SK-N-SH treated with all-trans-retinoic acid at 6 μM for 48 hours (cell line): ENCODE data around the gene RPAP3.

Source experiments
- ATAC-seq: fragments of 200-7000 bp; cut with Tn5 transposase; 3 replicates; pipeline ENCODE4 v1.9.1; 2020; ENCODE audit warnings: mild to moderate bottlenecking, moderate library complexity
- ARNTL ChIP-seq: fragments of 450-650 bp; formaldehyde crosslinking; IDR thresholded peaks from 2 replicates; pipeline ENCODE4 v1.5.0; 2020; ENCODE audit warnings: low read depth, mild to moderate bottlenecking, moderate library complexity, borderline replicate concordance
- BACH2 ChIP-seq: fragments of 250-450 bp; sonication (Bioruptor Pico); IDR thresholded peaks from 2 replicates; pipeline ENCODE4 v1.9.0; 2021; ENCODE audit warnings: mild to moderate bottlenecking, borderline replicate concordance
- CREB5 ChIP-seq: fragments of 250-450 bp; sonication (Bioruptor Pico); IDR thresholded peaks from 2 replicates; pipeline ENCODE4 v1.5.1; 2020; ENCODE audit warnings: low read depth, mild to moderate bottlenecking, moderate library complexity
- CSDC2 ChIP-seq: fragments of 250-450 bp; sonication (Bioruptor Pico); IDR thresholded peaks from 2 replicates; pipeline ENCODE4 v1.5.0; 2020; ENCODE audit warnings: mild to moderate bottlenecking, moderate library complexity
- CSRNP3 ChIP-seq: fragments of 250-450 bp; sonication (Bioruptor Pico); IDR thresholded peaks from 2 replicates; pipeline ENCODE4 v1.5.1; 2021; ENCODE audit warnings: mild to moderate bottlenecking, moderate library complexity
- GLIS3 ChIP-seq: fragments of 250-450 bp; sonication (Bioruptor Pico); IDR thresholded peaks from 2 replicates; pipeline ENCODE4 v1.5.0; 2020; ENCODE audit warnings: mild to moderate bottlenecking, moderate library complexity
- ISL1 ChIP-seq: fragments of 250-450 bp; sonication (Bioruptor Pico); IDR thresholded peaks from 2 replicates; pipeline ENCODE4 v2.1.2; 2022; ENCODE audit warnings: mild to moderate bottlenecking, moderate library complexity
- OSR1 ChIP-seq: fragments of 250-450 bp; sonication (Bioruptor Pico); IDR thresholded peaks from 2 replicates; pipeline ENCODE4 v1.8.0; 2022; ENCODE audit warnings: moderate library complexity, mild to moderate bottlenecking, inconsistent platforms
- PATZ1 ChIP-seq: fragments of 250-450 bp; sonication (Bioruptor Pico); IDR thresholded peaks from 2 replicates; pipeline ENCODE4 v1.8.0; 2020; ENCODE audit warnings: mild to moderate bottlenecking, moderate library complexity, borderline replicate concordance
- SNAI2 ChIP-seq: fragments of 250-450 bp; sonication (Bioruptor Pico); IDR thresholded peaks from 2 replicates; pipeline ENCODE4 v1.5.0; 2020; ENCODE audit warnings: mild to moderate bottlenecking, moderate library complexity
- TCF4 ChIP-seq: fragments of 250-450 bp; sonication (Bioruptor Pico); IDR thresholded peaks from 2 replicates; pipeline ENCODE4 v1.8.0; 2021; ENCODE audit warnings: mild to moderate bottlenecking, moderate library complexity, borderline replicate concordance
- TOX ChIP-seq: fragments of 250-450 bp; sonication (Bioruptor Pico); IDR thresholded peaks from 2 replicates; pipeline ENCODE4 v1.8.0; 2021; ENCODE audit warnings: mild to moderate bottlenecking, moderate library complexity, borderline replicate concordance
- TSHZ2 ChIP-seq: fragments of 250-450 bp; sonication (Bioruptor Pico); IDR thresholded peaks from 2 replicates; pipeline ENCODE4 v1.5.0; 2020; ENCODE audit warnings: mild to moderate bottlenecking, moderate library complexity
- ZC3H10 ChIP-seq: fragments of 250-450 bp; sonication (Bioruptor Pico); IDR thresholded peaks from 2 replicates; pipeline ENCODE4 v1.5.1; 2021; ENCODE audit warnings: mild to moderate bottlenecking, moderate library complexity
- ZFP30 ChIP-seq: fragments of 450-650 bp; formaldehyde crosslinking; IDR thresholded peaks from 2 replicates; pipeline ENCODE4 v1.5.0; 2022; ENCODE audit warnings: mild to moderate bottlenecking, moderate library complexity
- ZNF70 ChIP-seq: fragments of 450-650 bp; formaldehyde crosslinking; IDR thresholded peaks from 2 replicates; pipeline ENCODE4 v1.5.0; 2020; ENCODE audit warnings: mild to moderate bottlenecking, moderate library complexity
- ZNF8 ChIP-seq: fragments of 450-650 bp; formaldehyde crosslinking; IDR thresholded peaks from 2 replicates; pipeline ENCODE4 v1.5.0; 2020; ENCODE audit warnings: mild to moderate bottlenecking, moderate library complexity

Gene RPAP3

GRCh38 chr12:47704719-47705118 is 1.1 kb downstream of the RPAP3 start:
- no peak for ATAC-seq
- no peak for TF ChIP-seq GLIS3 (CRISPR knock-in tag)

GRCh38 chr12:47700263-47700662 is 5.6 kb downstream of the RPAP3 start:
- TF ChIP-seq SNAI2 (CRISPR knock-in tag) (no peak), GLIS3 (CRISPR knock-in tag) (no peak), CSDC2 (CRISPR knock-in tag) (no peak), ZC3H10 (no peak), ZNF70 (CRISPR knock-in tag) (no peak), CREB5 (no peak), ISL1 (CRISPR knock-in tag) (no peak), ZNF8 (no peak), TSHZ2 (CRISPR knock-in tag) (no peak), TOX (no peak), ARNTL (CRISPR knock-in tag) (no peak), PATZ1 (no peak), OSR1 (no peak), ZFP30 (CRISPR knock-in tag) (no peak), CSRNP3 (no peak)
- no peak for ATAC-seq

- no peak for ATAC-seq
- no peak for TF ChIP-seq ZFP30 (CRISPR knock-in tag)
- no peak for TF ChIP-seq BACH2 (CRISPR knock-in tag)
- TF ChIP-seq ZNF8: no peak
- no peak for TF ChIP-seq TCF4 (CRISPR knock-in tag)
- TF ChIP-seq TOX: no peak
- no peak for TF ChIP-seq ISL1 (CRISPR knock-in tag)
- TF ChIP-seq CSRNP3: no peak
- TF ChIP-seq ARNTL (CRISPR knock-in tag): no peak
- TF ChIP-seq PATZ1: no peak
- no peak for TF ChIP-seq TSHZ2 (CRISPR knock-in tag)
- TF ChIP-seq CREB5: no peak
These were observed 7.2 kb downstream of the RPAP3 start for GRCh38 chr12:47698631-47699030.
